Breast epithelium (tissue), 4 donors: ENCODE measurements around the gene ANO2. TPM values are rescaled to one million over a fixed set of nuclear protein-coding genes. Genes with fewer than 3 reads are reported as not detected.

Experiments used
- DNase-seq, 2 donors: peaks; one replicate each; pipeline ENCODE4 v3.0.0-alpha.2; 2019; ENCODE audit warnings: low spot score in 2 of 2
- H3K27ac ChIP-seq, 2 donors: fragments of 200-600 bp; sonication (generic) in 1 of 2; one replicate each; pipeline ENCODE4 v1.5.1; 2016 to 2019; ENCODE audit warnings: mild to moderate bottlenecking in 1 of 2
- H3K27me3 ChIP-seq, 2 donors: fragments of 200-600 bp; sonication (generic) in 1 of 2; one replicate each; pipeline versions ENCODE4 v1.5.1 to v1.6.0; 2017 to 2019; ENCODE audit warnings: control low read depth in 1 of 2, mild to moderate bottlenecking in 1 of 2
- H3K36me3 ChIP-seq: fragments of 200-600 bp; one replicate; pipeline ENCODE4 v1.5.1; 2019
- H3K4me1 ChIP-seq, 2 donors: fragments of 200-600 bp; sonication (generic); one replicate each; pipeline ENCODE4 v1.5.1; 2016 to 2019; ENCODE audit warnings: control low read depth in 1 of 2
- H3K4me3 ChIP-seq, 3 donors: fragments of 200-600 bp; sonication (generic); 1 replicate in 2 of 3; 2 replicates in 1 of 3; pipeline ENCODE4 v1.5.1; 2016 to 2019; ENCODE audit warnings: mild to moderate bottlenecking in 3 of 3, moderate library complexity in 2 of 3
- H3K9me3 ChIP-seq, 2 donors: fragments of 200-600 bp; sonication (generic) in 1 of 2; one replicate each; pipeline ENCODE4 v1.5.1; 2016 to 2019; ENCODE audit warnings: control low read depth in 1 of 2
- CTCF ChIP-seq, 3 donors: fragments of 450-650 bp; IDR thresholded peaks; one replicate each; pipeline ENCODE4 v1.5.1; 2016 to 2017; ENCODE audit warnings: antibody characterized with exemption in 3 of 3, mild to moderate bottlenecking in 3 of 3, moderate library complexity in 3 of 3
- POLR2A ChIP-seq: fragments of 450-650 bp; IDR thresholded peaks from one replicate; pipeline ENCODE4 v1.6.1; 2016; ENCODE audit warnings: antibody characterized with exemption, mild to moderate bottlenecking, moderate library complexity
- POLR2AphosphoS5 ChIP-seq, 3 donors: sonication (generic); formaldehyde crosslinking; IDR thresholded peaks; one replicate each; pipeline ENCODE4 v1.6.1; 2017; ENCODE audit warnings: antibody characterized with exemption in 3 of 3
- intact Hi-C: fragments of 100-400 bp; cut with DNase I; formaldehyde crosslinking; loops from one replicate; pipeline ENCODE4 v1.15.1; 2023; ENCODE audit warnings: low total_unique reads
- total RNA-seq, 3 donors: library from RNA; depleted of rRNA; stranded (reverse); fragments of >200 nt; gene quantifications; one replicate each; pipeline ENCODE4 v1.1.0, GENCODE V29; 2016

ANO2 gene
- total RNA-seq, 3 donors from 2014 or later: 5.0 to 33.1 (median 16.8) TPM

GRCh38 chr12:5718680-5719079, 226.4 kb downstream of the ANO2 start:
- no peak for DNase-seq
- Histone ChIP-seq H3K9me3 (no peaks in the 10 kb centered on the region), H3K4me1 (no peaks in the 10 kb centered on the region), H3K27me3 (no peaks in the 10 kb centered on the region), H3K27ac (no peak overlapping the region), H3K4me3 (no peak overlapping the region), H3K36me3 (no peaks in the 10 kb centered on the region)
- no peak for TF ChIP-seq POLR2AphosphoS5 (IDR thresholded peaks at IDR 0.05)
- no peak for TF ChIP-seq POLR2A
- intact Hi-C loops: no loop called here

- Histone ChIP-seq H3K4me1 (no peaks in the 10 kb centered on the region), H3K36me3 (no peaks in the 10 kb centered on the region), H3K27me3 (no peaks in the 10 kb centered on the region), H3K9me3 (no peaks in the 10 kb centered on the region), H3K4me3 (no peak overlapping the region), H3K27ac (no peak overlapping the region)
- DNase-seq: no peak
- intact Hi-C loops: no loop called here
- TF ChIP-seq POLR2AphosphoS5 (IDR thresholded peaks at IDR 0.05) (no peak), CTCF (IDR thresholded peaks at IDR 0.05) (no peak), POLR2A (no peak)
Observed at GRCh38 chr12:5718073-5718472, 227.0 kb downstream of the ANO2 start.

DNA sequence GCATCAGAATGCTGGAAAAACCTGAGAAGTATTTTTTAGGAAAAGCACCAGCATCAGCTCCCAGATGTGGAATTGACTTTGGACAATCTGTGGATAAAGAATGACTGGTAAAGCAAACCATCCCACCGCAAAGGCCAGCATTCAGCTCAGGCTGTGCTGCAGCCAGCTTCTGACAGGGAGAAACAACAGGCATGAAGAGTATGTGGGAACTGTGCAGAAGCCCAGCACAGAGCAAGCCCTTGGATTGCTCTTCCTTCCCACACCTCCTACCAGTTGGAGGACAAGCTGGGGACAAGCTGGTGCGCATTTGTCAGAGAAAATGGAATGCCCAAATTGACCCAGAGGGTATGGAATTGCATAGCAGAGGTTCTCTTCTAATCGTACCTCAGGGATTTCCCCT, 228.1 kb downstream of the ANO2 start:
- no peak for TF ChIP-seq CTCF (IDR thresholded peaks at IDR 0.05)
- no peak for TF ChIP-seq POLR2AphosphoS5 (IDR thresholded peaks at IDR 0.05)
- no peak for TF ChIP-seq POLR2A
- Histone ChIP-seq H3K4me3 (no peak overlapping the region), H3K4me1 (no peaks in the 10 kb centered on the region), H3K27me3 (no peaks in the 10 kb centered on the region), H3K9me3 (no peaks in the 10 kb centered on the region), H3K36me3 (no peaks in the 10 kb centered on the region), H3K27ac (no peak overlapping the region)
- DNase-seq: no peak
- intact Hi-C loops: no loop called here

GRCh38 chr12:5716201-5716600, 228.9 kb downstream of the ANO2 start:
- H3K4me1 ChIP-seq: no peaks in the 10 kb centered on the region
- no peak for DNase-seq
- intact Hi-C loops: no loop called here
- no peaks in the 10 kb centered on the region for H3K9me3 ChIP-seq
- no peaks in the 10 kb centered on the region for H3K27me3 ChIP-seq
- TF ChIP-seq POLR2A: no peak
- no peak for TF ChIP-seq CTCF (IDR thresholded peaks at IDR 0.05)
- TF ChIP-seq POLR2AphosphoS5 (IDR thresholded peaks at IDR 0.05): no peak
- no peak overlapping the region for H3K4me3 ChIP-seq
- no peaks in the 10 kb centered on the region for H3K36me3 ChIP-seq
- no peak overlapping the region for H3K27ac ChIP-seq

DNA sequence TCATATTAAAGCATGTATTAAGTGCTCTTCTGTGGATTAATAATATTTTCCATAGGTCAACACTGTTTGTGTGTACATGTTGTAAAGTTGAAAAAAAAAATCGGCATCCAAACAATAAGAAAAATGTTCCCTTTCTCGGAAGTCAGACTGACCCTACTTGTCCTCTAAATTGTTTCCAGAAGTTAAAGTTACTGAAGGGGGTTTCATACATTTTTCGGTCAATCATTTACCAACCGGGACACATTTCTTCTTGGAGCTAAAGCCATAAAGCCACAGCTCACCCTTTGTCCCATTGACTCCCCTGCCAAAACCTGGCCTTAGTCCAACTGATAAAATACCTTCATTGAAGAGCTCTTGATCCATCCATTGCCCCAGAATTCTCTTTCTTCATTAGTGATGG, 230.0 kb downstream of the ANO2 start:
- Histone ChIP-seq H3K9me3 (no peaks in the 10 kb centered on the region), H3K27ac (no peak overlapping the region), H3K4me3 (no peak overlapping the region), H3K27me3 (no peaks in the 10 kb centered on the region), H3K36me3 (no peaks in the 10 kb centered on the region), H3K4me1 (no peaks in the 10 kb centered on the region)
- DNase-seq: no peak
- TF ChIP-seq POLR2A (no peak), POLR2AphosphoS5 (IDR thresholded peaks at IDR 0.05) (no peak), CTCF (IDR thresholded peaks at IDR 0.05) (no peak)
- intact Hi-C loops: no loop called here

- TF ChIP-seq POLR2A (no peak), POLR2AphosphoS5 (IDR thresholded peaks at IDR 0.05) (no peak)
- H3K36me3 ChIP-seq: no peaks in the 10 kb centered on the region
- H3K9me3 ChIP-seq: no peaks in the 10 kb centered on the region
- H3K27ac ChIP-seq: no peak overlapping the region
- H3K4me3 ChIP-seq: no peak overlapping the region
- intact Hi-C loops: no loop called here
- DNase-seq: no peak
- no peaks in the 10 kb centered on the region for H3K4me1 ChIP-seq
- no peaks in the 10 kb centered on the region for H3K27me3 ChIP-seq
Observed at GRCh38 chr12:5713599-5714081, 231.4 kb downstream of the ANO2 start.
